RCC 7860 (cell line): ENCODE measurements around the gene CKAP2.
"Not testable (repeated sequence)": the region's sequence is repeated elsewhere in the genome, so short reads cannot be mapped to it uniquely, and the experiment has no call there.

Experiments used
- DNase-seq: peaks from one replicate; pipeline ENCODE4 v3.0.0-alpha.2; 2015; ENCODE audit warnings: low spot score
- FAIRE-seq: peaks from 2 replicates; lab custom pipeline; 2012; peaks lifted over from hg19 to GRCh38; lab: Jason Lieb, UNC

The CKAP2 gene

GRCh38 chr13:52454820-52455676 is at the start of gene CKAP2:
Gene CKAP2, plus strand, starts transcription at chr13:52455478. Its CDS starts 79 bp downstream, at chr13:52455557.
- peak; percentile 73 for FAIRE-seq
- DNase-seq: peak; percentile 89

DNA sequence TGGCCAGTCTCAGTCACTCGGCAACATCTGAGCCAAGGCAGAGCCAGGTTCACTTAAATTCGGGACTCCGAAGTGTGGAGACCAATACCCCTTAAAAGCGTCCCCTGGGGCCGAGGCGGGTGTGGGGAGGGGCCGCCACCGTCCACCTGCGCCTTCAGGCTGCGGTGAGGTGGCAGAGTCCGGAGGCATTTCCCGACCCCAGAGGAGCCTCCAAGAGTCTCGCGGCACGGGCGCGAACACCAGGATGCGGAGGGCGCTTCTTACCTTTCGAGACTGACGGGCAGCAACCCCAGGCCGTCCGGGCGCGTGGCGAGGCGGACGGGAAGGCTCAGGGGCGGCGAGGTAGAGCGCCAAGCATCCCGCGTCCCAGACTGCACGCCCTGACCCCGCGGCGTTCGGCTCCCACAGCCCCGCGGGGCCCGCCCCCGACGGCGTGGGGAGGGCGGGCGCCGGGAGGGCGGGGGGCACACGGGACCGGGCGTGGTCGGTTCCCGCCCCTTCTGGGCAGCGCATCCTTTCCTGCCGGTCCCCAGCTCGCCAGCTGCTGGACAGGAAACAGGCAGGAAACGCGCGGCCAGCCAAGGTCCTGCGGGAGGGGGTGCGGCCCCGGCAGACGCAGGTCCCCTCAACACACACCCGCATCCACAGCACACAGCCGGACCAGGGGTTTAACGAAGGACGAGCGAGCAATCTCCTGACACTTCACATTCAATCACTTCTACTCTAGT is 49.3 kb upstream of the CKAP2 start, which contains the start of gene THSD1:
TSS of gene THSD1 (minus strand) at position 406 of the 728 bp plus-strand sequence. CDS start 3,572 bp downstream, outside the sequence.
- no peak for FAIRE-seq
- peak; percentile 33 for DNase-seq

- no peak for FAIRE-seq
- DNase-seq: no peak
Observed at GRCh38 chr13:52406629-52407028, 48.6 kb upstream of the CKAP2 start.

GRCh38 chr13:52407436-52407835 is 47.8 kb upstream of the CKAP2 start:
- not testable (repeated sequence) for FAIRE-seq, DNase-seq

DNA sequence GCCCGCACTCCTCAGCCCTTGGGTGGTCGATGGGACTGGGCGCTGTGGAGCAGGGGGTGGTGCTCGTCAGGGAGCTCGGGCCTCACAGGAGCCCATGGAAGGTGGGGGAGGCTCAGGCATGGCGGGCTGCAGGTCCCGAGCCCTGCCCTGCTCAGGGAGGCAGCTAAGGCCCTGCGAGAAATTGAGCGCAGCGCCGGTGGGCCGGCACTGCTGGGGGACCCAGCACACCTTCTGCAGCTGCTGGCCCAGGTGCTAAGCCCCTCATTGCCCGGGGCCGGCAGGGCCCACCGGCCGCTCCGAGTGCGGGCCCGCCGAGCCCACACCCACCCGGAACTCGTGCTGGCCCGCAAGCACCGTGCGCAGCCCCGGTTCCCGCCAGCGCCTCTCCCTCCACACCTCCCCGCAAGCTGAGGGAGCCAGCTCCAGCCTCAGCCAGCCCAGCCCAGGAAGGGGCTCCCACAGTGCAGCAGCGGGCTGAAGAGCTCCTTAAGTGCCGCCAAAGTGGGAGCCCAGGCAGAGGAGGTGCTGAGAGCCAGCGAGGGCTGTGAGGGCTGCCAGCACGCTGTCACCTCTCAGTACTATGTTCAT is 47.1 kb upstream of the CKAP2 start:
- not testable (repeated sequence) for DNase-seq, FAIRE-seq

DNA sequence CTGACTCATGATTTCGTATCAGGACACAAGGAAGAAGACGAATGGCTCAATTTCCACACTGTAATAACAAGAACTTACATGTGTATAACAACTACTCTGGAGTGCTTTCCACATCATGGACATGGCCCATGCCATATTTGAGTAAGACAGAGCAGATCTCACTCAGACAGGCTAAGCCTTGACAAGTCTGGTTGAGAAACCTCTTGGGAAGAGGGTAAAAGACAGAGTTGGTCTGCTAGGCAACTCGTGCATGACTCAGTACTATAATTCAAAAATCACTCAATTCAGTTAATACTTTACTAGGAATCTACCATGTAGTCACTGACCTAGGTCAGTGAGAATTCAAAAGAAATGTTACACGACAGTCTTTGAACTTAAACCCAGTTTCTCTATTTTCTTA is 43.6 kb upstream of the CKAP2 start:
- peak; percentile 98 for FAIRE-seq
- DNase-seq: peak; percentile 94

DNA sequence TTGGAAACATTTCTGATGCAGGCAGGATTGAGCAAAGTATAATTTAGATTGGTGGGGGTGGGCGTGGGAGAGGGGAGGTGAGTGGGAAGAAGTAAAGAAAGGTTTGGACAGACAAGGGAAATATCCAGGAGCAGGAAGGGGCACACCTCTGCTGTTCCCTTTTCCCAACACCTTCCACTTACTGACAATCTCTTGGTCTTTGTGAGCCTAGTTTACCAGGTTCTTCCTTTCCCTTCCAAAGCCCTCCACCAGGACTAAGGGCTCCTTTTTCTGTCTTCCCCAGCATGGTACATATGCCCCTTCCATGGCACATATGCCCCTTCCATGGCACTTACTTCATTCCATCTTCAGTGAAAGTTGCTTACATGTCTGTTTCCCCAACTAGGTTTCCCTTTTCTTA is 43.1 kb upstream of the CKAP2 start:
- no peak for FAIRE-seq
- DNase-seq: no peak

- DNase-seq (no peak), FAIRE-seq (no peak)
Observed at GRCh38 chr13:52414051-52414450, 41.2 kb upstream of the CKAP2 start.

- peak; percentile 45 for DNase-seq
- peak; percentile 45 for FAIRE-seq
Observed at GRCh38 chr13:52414963-52415362, 40.3 kb upstream of the CKAP2 start.

DNA sequence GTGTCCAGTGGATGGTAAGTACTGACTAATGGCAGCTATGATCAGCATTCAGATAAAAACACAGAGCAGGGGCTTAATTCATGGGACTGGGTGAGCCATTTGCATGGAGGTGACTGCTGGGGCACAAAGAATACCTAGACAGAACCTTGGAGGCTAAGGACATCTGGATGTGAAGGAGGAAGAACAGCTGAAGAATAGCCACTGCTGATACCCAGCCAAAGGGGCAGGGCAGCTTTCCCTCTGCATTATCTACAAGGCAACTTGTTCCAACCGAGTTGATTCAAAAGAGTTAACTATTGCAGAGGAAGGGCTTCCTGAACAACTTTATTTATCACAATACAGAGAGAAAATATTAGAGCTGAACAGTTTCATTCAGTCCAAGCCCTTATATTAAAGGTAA is 36.2 kb upstream of the CKAP2 start:
- DNase-seq (no peak), FAIRE-seq (no peak)

GRCh38 chr13:52421216-52421615 is 34.1 kb upstream of the CKAP2 start:
- no peak for FAIRE-seq
- no peak for DNase-seq

DNA sequence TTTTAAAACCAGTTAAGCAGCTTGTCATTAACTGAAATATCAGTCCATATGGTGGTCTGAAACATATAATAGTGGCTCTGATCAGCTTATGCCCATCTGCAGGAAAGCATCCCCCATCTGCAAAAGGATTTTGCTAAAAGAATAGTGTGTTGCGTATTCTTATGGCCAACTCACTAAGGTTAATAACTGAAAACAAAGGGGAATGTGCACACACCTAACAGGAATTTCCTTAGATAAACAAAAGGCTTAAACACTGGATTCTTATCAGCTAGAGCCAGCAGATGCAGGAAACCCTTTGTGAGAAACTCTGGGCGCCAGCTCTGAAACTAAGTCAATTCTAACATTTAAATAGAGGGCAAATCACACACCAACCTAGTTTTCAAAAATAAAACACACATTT is 27.0 kb upstream of the CKAP2 start:
- DNase-seq: no peak
- FAIRE-seq: no peak

- no peak for DNase-seq
- no peak for FAIRE-seq
Observed at GRCh38 chr13:52432456-52432855, 22.8 kb upstream of the CKAP2 start.

GRCh38 chr13:52446265-52446664 is 9.0 kb upstream of the CKAP2 start:
- DNase-seq (no peak), FAIRE-seq (no peak)

GRCh38 chr13:52447354-52447753 is 7.9 kb upstream of the CKAP2 start:
- DNase-seq: no peak
- no peak for FAIRE-seq

GRCh38 chr13:52447815-52448552 is 7.3 kb upstream of the CKAP2 start:
- FAIRE-seq (no peak), DNase-seq (no peak)

GRCh38 chr13:52449331-52450011 is 5.8 kb upstream of the CKAP2 start:
- DNase-seq (no peak), FAIRE-seq (no peak)

DNA sequence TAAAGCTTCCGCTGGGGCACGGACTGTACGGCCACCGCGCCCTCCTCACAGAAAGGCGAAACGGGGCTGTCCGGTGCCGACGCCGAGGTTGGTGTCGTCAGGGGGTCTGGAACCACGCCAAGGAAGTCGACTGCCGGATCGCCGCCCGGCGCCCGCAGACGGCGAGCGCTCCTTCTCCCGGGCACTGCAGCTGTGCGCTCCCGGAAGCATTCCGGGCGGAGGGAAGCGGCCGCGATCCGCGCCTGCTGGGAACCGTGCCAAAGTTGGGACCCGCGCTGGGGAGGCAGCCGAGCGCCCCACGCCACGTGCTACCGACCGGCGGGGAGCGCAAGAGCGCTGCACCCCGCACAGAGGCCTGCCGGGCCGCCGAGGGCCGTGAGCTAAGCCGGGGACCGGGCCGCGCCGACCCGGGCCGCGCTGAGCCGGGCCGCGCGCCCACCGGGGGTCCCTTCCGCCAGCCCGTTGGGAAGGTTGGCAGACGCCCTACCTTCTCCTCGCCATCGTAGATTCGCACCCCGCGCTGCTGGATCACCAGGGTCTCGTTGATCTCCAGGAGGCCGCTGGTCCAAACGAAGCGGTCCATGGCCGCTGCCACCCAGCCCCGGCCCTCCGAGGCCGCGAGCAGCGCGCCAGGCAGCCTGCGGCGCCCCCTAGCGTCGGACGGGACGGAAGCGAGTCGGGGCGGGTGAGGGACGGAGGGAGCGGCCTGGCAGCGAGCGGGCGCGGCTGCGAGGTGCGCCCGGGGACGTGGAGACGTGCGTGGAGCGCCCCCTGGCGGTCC is 5.1 kb upstream of the CKAP2 start, which contains the start of gene VPS36:
TSS of gene VPS36 (minus strand) at position 623 of the 781 bp plus-strand sequence. CDS start at position 583, 40 bp downstream.
- no peak for FAIRE-seq
- DNase-seq: peak; percentile 74

DNA sequence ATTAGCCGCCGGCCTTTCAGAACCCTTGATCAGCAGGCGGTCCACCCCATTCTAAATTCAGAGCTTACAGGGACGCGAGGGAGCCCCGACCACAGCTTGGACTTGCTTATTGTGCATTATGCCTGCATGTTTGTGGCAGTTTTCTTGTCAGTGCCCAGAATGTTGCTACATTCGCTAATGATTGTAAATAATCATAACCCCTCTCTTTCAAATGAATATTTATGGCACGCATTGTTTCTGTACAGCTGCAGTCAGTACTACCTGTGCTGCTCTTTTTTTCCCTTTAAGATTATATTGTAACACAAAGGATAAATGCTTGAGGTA is 4.5 kb upstream of the CKAP2 start:
- FAIRE-seq: no peak
- no peak for DNase-seq
